Prostate gland (tissue), 2 donors: ENCODE results near the gene PDE11A.

Experiments used
- CTCF ChIP-seq, 4 experiments: fragments of 200-600 bp in 2 of 4; fragments of 450-650 bp in 2 of 4; sonication (generic) in 2 of 4; IDR thresholded peaks; 1 replicate in 3 of 4; 2 replicates in 1 of 4; pipeline ENCODE4 v1.5.1; 2016 to 2019; ENCODE audit warnings: antibody characterized with exemption in 4 of 4, mild to moderate bottlenecking in 2 of 4, moderate library complexity in 2 of 4
- POLR2A ChIP-seq: fragments of 450-650 bp; IDR thresholded peaks from one replicate; pipeline ENCODE4 v1.6.1; 2016; ENCODE audit warnings: antibody characterized with exemption, mild to moderate bottlenecking
- POLR2AphosphoS5 ChIP-seq: sonication (generic); formaldehyde crosslinking; IDR thresholded peaks from one replicate; pipeline ENCODE4 v1.6.1; 2017; ENCODE audit warnings: antibody characterized with exemption

- TF ChIP-seq CTCF (IDR thresholded peaks at IDR 0.05) (no peak), POLR2A (no peak), POLR2AphosphoS5 (no peak)
These were observed 162.6 kb downstream of the PDE11A start for GRCh38 chr2:177909962-177910361.
